ENCODE measurements around the gene CTSO. TPM values are rescaled to one million over a fixed set of nuclear protein-coding genes. Genes with fewer than 3 reads are reported as not detected.
"Not testable (repeated sequence)": the region's sequence is repeated elsewhere in the genome, so short reads cannot be mapped to it uniquely, and the experiment has no call there.

The CTSO gene
- total and polyA plus RNA-seq, 7 experiments from 2014 or later: 5.3 to 31.7 (median 13.7) TPM

DNA sequence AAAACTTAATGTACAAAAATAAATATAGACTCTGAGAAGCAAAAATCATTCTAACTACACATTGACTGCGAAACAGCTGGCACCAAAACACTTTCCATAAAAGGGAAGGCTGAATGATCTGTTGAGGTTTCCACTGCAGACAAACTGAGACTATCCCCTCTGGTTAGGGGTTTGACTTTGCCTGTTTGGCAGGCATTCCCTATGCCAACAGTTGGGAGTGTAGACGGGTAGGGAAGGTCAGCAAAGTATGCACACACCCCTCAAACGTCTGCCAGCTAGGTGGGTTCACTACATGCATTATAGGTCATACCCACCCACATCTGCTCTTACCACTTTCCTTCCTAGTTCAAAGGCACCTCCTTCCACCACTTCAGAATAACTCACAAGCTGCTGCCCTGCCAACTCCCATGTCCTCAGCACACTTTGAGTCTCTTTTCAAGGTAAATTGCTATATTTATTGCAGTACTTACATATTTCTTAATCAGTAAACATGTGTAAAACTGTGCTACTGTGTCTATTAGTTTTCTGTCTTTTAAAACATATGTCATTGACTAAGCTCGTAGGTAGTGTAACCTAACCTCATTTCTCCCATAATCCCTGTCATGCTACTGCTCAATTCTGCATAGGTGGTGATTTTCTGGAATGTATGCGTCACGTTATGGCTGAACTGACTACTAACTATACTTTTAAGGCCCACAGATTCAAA is 12.4 kb downstream of the CTSO start:
- Histone ChIP-seq H3K4me1 (ENCODE audit: control insufficient read depth in 2 of 2, insufficient read depth in 2 of 2, low read length in 2 of 2) (no peaks in the 10 kb centered on the region), H3K27ac (ENCODE audit: low read depth, low read length) (no peak overlapping the region), H3K27me3 (ENCODE audit: control insufficient read depth in 2 of 2, insufficient read depth in 2 of 2, low read length in 2 of 2) (no peaks in the 10 kb centered on the region), H3K9me3 (ENCODE audit: control insufficient read depth in 2 of 3, low read length in 3 of 3) (no peaks in the 10 kb centered on the region), H3K4me3 (ENCODE audit: low read length) (no peak overlapping the region), H3K36me3 (ENCODE audit: control insufficient read depth in 2 of 3, insufficient read depth in 3 of 3, low read length in 3 of 3) (peaks cover 0 to 36% (median 6%) of the 10 kb centered on the region in 3 experiments)
- Mint-ChIP-seq H3K27ac (no peak overlapping the region), H3K9me3 (no peaks in the 10 kb centered on the region), H3K4me3 (no peak overlapping the region), H3K36me3 (peaks cover 0 to 38% (median 36%) of the 10 kb centered on the region in 5 donors), H3K4me1 (peaks cover 0 to 4% (median 0%) of the 10 kb centered on the region in 7 donors), H3K27me3 (no peaks in the 10 kb centered on the region)
- intact Hi-C loops (cut with micrococcal nuclease): no loop called here
- DNase-seq (no peak), ATAC-seq (no peak)
- ChIA-PET CTCF (interaction anchor here (1.6 kb wide), 1 partner anchor 12 kb away, joined by 7 read pairs; the partner anchor contains the start of gene CTSO), POLR2A (interaction anchor here (1.2 kb wide), 1 partner anchor 11 kb away, joined by 5 read pairs; no protein-coding TSS in a partner anchor)

DNA sequence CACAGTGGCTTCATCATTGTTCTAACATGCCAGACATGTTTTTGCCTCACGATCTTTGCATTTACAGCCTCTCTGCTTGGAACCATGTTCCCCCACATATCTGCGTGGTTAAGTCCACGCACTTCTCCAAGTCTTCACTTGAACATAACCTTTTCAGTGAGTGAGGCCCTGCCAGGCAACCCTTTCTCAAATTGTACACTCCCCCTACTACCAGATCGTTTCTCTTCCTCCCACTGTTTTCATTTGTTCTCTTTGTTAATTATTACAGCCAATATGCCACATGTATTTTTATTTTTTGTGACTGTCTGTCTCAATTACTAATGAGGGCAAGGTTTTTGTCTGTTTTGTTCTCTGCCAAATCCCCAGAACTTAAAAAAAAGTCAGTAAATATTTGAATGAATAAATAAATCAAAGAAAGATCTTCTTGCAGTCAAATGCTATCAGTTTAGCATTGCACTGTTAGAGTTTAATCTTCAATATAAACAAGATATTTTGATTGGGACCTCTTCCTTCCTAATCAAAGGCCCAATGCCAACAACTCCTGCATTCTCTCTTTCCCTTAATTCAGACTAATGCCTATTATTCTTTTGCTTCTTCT is 18.2 kb downstream of the CTSO start:
- intact Hi-C loops (cut with micrococcal nuclease): no loop called here
- Mint-ChIP-seq H3K27ac (no peak overlapping the region), H3K4me3 (no peak overlapping the region), H3K36me3 (peaks cover 0 to 68% (median 59%) of the 10 kb centered on the region in 5 donors), H3K4me1 (peaks cover 0 to 1% (median 0%) of the 10 kb centered on the region in 7 donors), H3K9me3 (peaks cover 0 to 6% (median 0%) of the 10 kb centered on the region in 11 donors), H3K27me3 (no peaks in the 10 kb centered on the region)
- H3K36me3 ChIP-seq (ENCODE audit: control insufficient read depth in 2 of 3, insufficient read depth in 3 of 3, low read length in 3 of 3): peaks cover 0 to 23% (median 6%) of the 10 kb centered on the region in 3 experiments
- no peaks in the 10 kb centered on the region for H3K4me1 ChIP-seq (ENCODE audit: control insufficient read depth in 2 of 2, insufficient read depth in 2 of 2, low read length in 2 of 2)
- H3K9me3 ChIP-seq (ENCODE audit: control insufficient read depth in 2 of 3, low read length in 3 of 3): no peaks in the 10 kb centered on the region
- ATAC-seq (no peak), DNase-seq (no peak)
- CTCF ChIA-PET: no interaction called here
- H3K27ac ChIP-seq (ENCODE audit: low read depth, low read length): no peak overlapping the region
- POLR2A ChIA-PET: no interaction called here
- H3K27me3 ChIP-seq (ENCODE audit: control insufficient read depth in 2 of 2, insufficient read depth in 2 of 2, low read length in 2 of 2): no peaks in the 10 kb centered on the region
- H3K4me3 ChIP-seq (ENCODE audit: low read length): no peak overlapping the region

DNA sequence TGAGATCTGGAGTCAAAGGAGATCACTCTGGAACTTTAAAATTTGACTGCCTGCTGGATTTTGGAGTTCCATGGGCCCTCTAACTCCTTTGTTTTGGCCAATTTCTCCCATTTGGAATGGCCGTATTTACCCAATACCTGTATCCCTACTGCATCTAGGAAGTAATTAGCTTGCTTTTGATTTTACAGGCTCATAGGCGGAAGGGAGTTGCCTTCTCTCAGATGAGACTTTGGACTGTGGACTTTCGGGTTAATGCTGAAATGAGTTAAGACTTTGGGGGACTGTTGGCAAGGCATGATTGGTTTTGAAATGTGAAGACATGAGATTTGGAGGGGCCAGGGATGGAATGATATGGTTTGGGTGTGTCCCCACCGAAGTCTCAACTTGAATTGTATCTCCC is 19.0 kb downstream of the CTSO start:
- H3K27me3 ChIP-seq (ENCODE audit: control insufficient read depth in 2 of 2, insufficient read depth in 2 of 2, low read length in 2 of 2); H3K27ac ChIP-seq (ENCODE audit: low read depth, low read length); H3K4me3 Mint-ChIP-seq; H3K9me3 ChIP-seq (ENCODE audit: control insufficient read depth in 2 of 3, low read length in 3 of 3); H3K4me3 ChIP-seq (ENCODE audit: low read length); ATAC-seq; H3K4me1 ChIP-seq (ENCODE audit: control insufficient read depth in 2 of 2, insufficient read depth in 2 of 2, low read length in 2 of 2); H3K9me3 Mint-ChIP-seq; POLR2A ChIA-PET; DNase-seq; H3K27me3 Mint-ChIP-seq; intact Hi-C loops (cut with micrococcal nuclease); H3K4me1 Mint-ChIP-seq: not testable (repeated sequence)
- H3K36me3 ChIP-seq (ENCODE audit: control insufficient read depth in 2 of 3, insufficient read depth in 3 of 3, low read length in 3 of 3): peaks cover 0 to 20% (median 6%) of the 10 kb centered on the region in 3 experiments
- CTCF ChIA-PET: interaction anchor here (0.5 kb wide), 1 partner anchor 19 kb away, joined by 6 read pairs; the partner anchor contains the start of gene CTSO
- Mint-ChIP-seq H3K36me3 (peaks cover 0 to 68% (median 61%) of the 10 kb centered on the region in 5 donors), H3K27ac (peak overlapping the region in 1 of 9 donors; percentile 70)

DNA sequence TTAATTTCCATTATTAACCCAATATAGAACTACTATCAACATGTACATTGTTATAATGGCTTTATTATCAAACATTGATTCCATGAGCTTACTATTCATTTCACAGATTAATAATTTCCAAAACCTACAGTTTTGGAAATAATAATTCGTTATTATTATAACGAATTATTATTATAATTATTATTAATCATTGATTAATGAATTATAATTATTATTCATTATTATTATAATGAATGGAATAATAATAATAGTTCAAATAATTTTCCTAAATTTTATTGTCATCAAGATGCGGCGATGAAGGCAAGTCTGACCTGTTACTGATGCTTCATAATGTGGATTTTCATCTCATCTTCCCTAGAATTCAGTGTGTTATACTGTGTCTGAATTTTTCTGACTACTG is 22.0 kb downstream of the CTSO start:
- DNase-seq (no peak), ATAC-seq (no peak)
- H3K36me3 Mint-ChIP-seq: peaks cover 0 to 72% (median 64%) of the 10 kb centered on the region in 5 donors
- Histone ChIP-seq H3K4me3 (ENCODE audit: low read length) (no peak overlapping the region), H3K36me3 (ENCODE audit: control insufficient read depth in 2 of 3, insufficient read depth in 3 of 3, low read length in 3 of 3) (peaks cover 0 to 12% (median 0%) of the 10 kb centered on the region in 3 experiments), H3K27me3 (ENCODE audit: control insufficient read depth in 2 of 2, insufficient read depth in 2 of 2, low read length in 2 of 2) (no peaks in the 10 kb centered on the region), H3K27ac (ENCODE audit: low read depth, low read length) (no peak overlapping the region), H3K9me3 (ENCODE audit: control insufficient read depth in 2 of 3, low read length in 3 of 3) (no peaks in the 10 kb centered on the region), H3K4me1 (ENCODE audit: control insufficient read depth in 2 of 2, insufficient read depth in 2 of 2, low read length in 2 of 2) (no peaks in the 10 kb centered on the region)
- no peaks in the 10 kb centered on the region for H3K27me3 Mint-ChIP-seq
- intact Hi-C loops (cut with micrococcal nuclease): no loop called here
- ChIA-PET CTCF (no interaction called here), POLR2A (no interaction called here)
- H3K9me3 Mint-ChIP-seq: peaks cover 0 to 8% (median 4%) of the 10 kb centered on the region in 11 donors
- H3K4me3 Mint-ChIP-seq: no peak overlapping the region
- no peak overlapping the region for H3K27ac Mint-ChIP-seq
- H3K4me1 Mint-ChIP-seq: no peaks in the 10 kb centered on the region

DNA sequence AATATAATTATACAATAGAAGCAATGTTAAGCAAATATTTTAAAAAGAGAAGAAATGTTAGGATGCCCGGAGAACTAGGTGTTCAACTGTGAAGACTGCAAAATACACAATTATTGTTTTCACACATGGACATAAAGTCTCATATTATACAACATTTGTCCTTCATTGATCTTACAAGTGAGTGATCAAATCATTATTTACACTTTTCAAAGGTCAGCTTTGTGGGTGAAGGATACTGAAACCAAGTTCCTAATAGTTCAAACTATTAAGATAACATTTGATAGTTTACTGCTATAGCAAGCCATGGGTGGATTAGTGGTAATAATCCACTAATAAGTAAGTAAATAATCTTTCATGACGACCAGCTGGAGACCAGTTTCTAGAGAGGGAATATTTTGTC is 23.3 kb downstream of the CTSO start:
- intact Hi-C loops (cut with micrococcal nuclease): no loop called here
- POLR2A ChIA-PET: no interaction called here
- no peaks in the 10 kb centered on the region for H3K27me3 ChIP-seq (ENCODE audit: control insufficient read depth in 2 of 2, insufficient read depth in 2 of 2, low read length in 2 of 2)
- H3K9me3 Mint-ChIP-seq: peaks cover 0 to 8% (median 4%) of the 10 kb centered on the region in 11 donors
- no peak overlapping the region for H3K4me3 Mint-ChIP-seq
- CTCF ChIA-PET: no interaction called here
- H3K27ac Mint-ChIP-seq: no peak overlapping the region
- H3K36me3 Mint-ChIP-seq: peaks cover 0 to 71% (median 68%) of the 10 kb centered on the region in 5 donors
- no peaks in the 10 kb centered on the region for H3K27me3 Mint-ChIP-seq
- no peaks in the 10 kb centered on the region for H3K9me3 ChIP-seq (ENCODE audit: control insufficient read depth in 2 of 3, low read length in 3 of 3)
- H3K4me1 ChIP-seq (ENCODE audit: control insufficient read depth in 2 of 2, insufficient read depth in 2 of 2, low read length in 2 of 2): no peaks in the 10 kb centered on the region
- no peak overlapping the region for H3K4me3 ChIP-seq (ENCODE audit: low read length)
- ATAC-seq (no peak), DNase-seq (no peak)
- no peak overlapping the region for H3K27ac ChIP-seq (ENCODE audit: low read depth, low read length)
- no peaks in the 10 kb centered on the region for H3K4me1 Mint-ChIP-seq
- H3K36me3 ChIP-seq (ENCODE audit: control insufficient read depth in 2 of 3, insufficient read depth in 3 of 3, low read length in 3 of 3): peaks cover 0 to 12% (median 0%) of the 10 kb centered on the region in 3 experiments

DNA sequence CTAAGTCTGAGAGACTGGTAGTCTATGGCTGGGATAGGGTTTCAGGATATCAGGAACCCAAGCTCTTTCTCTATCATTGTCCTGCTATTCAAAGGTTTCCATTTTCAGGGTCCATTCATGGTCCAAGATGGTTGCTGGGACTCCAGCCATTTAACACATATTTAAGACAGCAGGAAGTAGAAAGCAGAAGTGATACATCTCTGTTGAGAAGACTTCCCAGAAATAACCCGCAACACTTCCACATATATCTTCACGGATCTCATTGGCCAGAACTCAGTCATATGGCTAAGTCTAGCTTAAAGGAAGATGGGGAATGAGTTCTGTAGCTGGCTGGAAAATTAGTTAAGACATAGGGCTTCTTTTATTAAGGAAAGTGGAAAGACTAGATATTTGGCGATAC is 23.8 kb downstream of the CTSO start:
- no peaks in the 10 kb centered on the region for H3K27me3 ChIP-seq (ENCODE audit: control insufficient read depth in 2 of 2, insufficient read depth in 2 of 2, low read length in 2 of 2)
- DNase-seq: no peak
- H3K4me3 ChIP-seq (ENCODE audit: low read length): no peak overlapping the region
- no peak for ATAC-seq
- Mint-ChIP-seq H3K4me3 (no peak overlapping the region), H3K9me3 (peaks cover 0 to 8% (median 4%) of the 10 kb centered on the region in 11 donors), H3K27ac (no peak overlapping the region), H3K4me1 (peaks cover 0 to 1% (median 0%) of the 10 kb centered on the region in 7 donors), H3K27me3 (no peaks in the 10 kb centered on the region), H3K36me3 (peaks cover 0 to 71% (median 66%) of the 10 kb centered on the region in 5 donors)
- H3K4me1 ChIP-seq (ENCODE audit: control insufficient read depth in 2 of 2, insufficient read depth in 2 of 2, low read length in 2 of 2): no peaks in the 10 kb centered on the region
- H3K27ac ChIP-seq (ENCODE audit: low read depth, low read length): no peak overlapping the region
- H3K9me3 ChIP-seq (ENCODE audit: control insufficient read depth in 2 of 3, low read length in 3 of 3): no peaks in the 10 kb centered on the region
- ChIA-PET CTCF (no interaction called here), POLR2A (no interaction called here)
- H3K36me3 ChIP-seq (ENCODE audit: control insufficient read depth in 2 of 3, insufficient read depth in 3 of 3, low read length in 3 of 3): peaks cover 0 to 12% (median 0%) of the 10 kb centered on the region in 3 experiments
- intact Hi-C loops (cut with micrococcal nuclease): no loop called here

Data from naive thymus-derived CD4-positive, alpha-beta T cell (primary cell).